Astrocyte (in vitro differentiated cells and primary cell): ENCODE results near the gene AFF2. TPM values are rescaled to one million over a fixed set of nuclear protein-coding genes. Genes with fewer than 3 reads are reported as not detected.

Experiments
- DNase-seq: peaks from one replicate; pipeline ENCODE4 v3.0.0-alpha.2; 2010; ENCODE audit warnings: low read depth
- FAIRE-seq: peaks from 2 replicates; lab custom pipeline; 2011; peaks lifted over from hg19 to GRCh38; lab: Jason Lieb, UNC
- H2AFZ ChIP-seq: 2 replicates; pipeline ENCODE4 v1.6.0; 2012; ENCODE audit warnings: low read depth, low read length, inconsistent platforms
- H3K27ac ChIP-seq: 2 replicates; pipeline ENCODE4 v1.5.1; 2011; ENCODE audit warnings: low read depth, low read length, inconsistent platforms
- H3K27me3 ChIP-seq: 2 replicates; pipeline ENCODE4 v1.6.0; 2011; ENCODE audit warnings: low read length, inconsistent platforms; ENCODE audit not compliant: insufficient read depth
- H3K36me3 ChIP-seq: 2 replicates; pipeline ENCODE4 v1.5.1; 2011; ENCODE audit warnings: low read length, inconsistent platforms; ENCODE audit not compliant: insufficient read depth
- H3K4me1 ChIP-seq: 2 replicates; pipeline ENCODE4 v1.5.1; 2011; ENCODE audit warnings: low read length, inconsistent platforms; ENCODE audit not compliant: insufficient read depth
- H3K4me2 ChIP-seq: 2 replicates; pipeline ENCODE4 v1.6.0; 2012; ENCODE audit warnings: low read length, inconsistent platforms
- H3K4me3 ChIP-seq: 2 replicates; pipeline ENCODE4 v1.5.1; 2011; ENCODE audit warnings: low read depth, mild to moderate bottlenecking, low read length, inconsistent platforms; ENCODE audit not compliant: insufficient read depth
- H3K79me2 ChIP-seq: 2 replicates; pipeline ENCODE4 v1.6.0; 2012; ENCODE audit warnings: mild to moderate bottlenecking, low read length, inconsistent platforms; ENCODE audit not compliant: insufficient read depth
- H3K9ac ChIP-seq: 2 replicates; pipeline ENCODE4 v1.6.0; 2012; ENCODE audit warnings: mild to moderate bottlenecking, low read length, inconsistent platforms
- H3K9me3 ChIP-seq: 2 replicates; pipeline ENCODE4 v1.5.1; 2012; ENCODE audit warnings: low read depth, mild to moderate bottlenecking, low read length, inconsistent platforms; ENCODE audit not compliant: insufficient read depth
- H4K20me1 ChIP-seq: 2 replicates; pipeline ENCODE4 v1.6.0; 2012; ENCODE audit warnings: low read length, inconsistent platforms; ENCODE audit not compliant: insufficient read depth
- H3K27ac Mint-ChIP-seq: one replicate; pipeline ENCODE4 v1.8.0; 2021; ENCODE audit warnings: mild to moderate bottlenecking, mixed read lengths; ENCODE audit not compliant: unreplicated experiment
- H3K27me3 Mint-ChIP-seq: one replicate; pipeline ENCODE4 v1.8.0; 2021; ENCODE audit warnings: low read depth, mixed read lengths; ENCODE audit not compliant: unreplicated experiment
- H3K36me3 Mint-ChIP-seq: one replicate; pipeline ENCODE4 v1.8.0; 2021; ENCODE audit warnings: low read depth, mixed read lengths; ENCODE audit not compliant: unreplicated experiment
- H3K4me1 Mint-ChIP-seq: one replicate; pipeline ENCODE4 v1.8.0; 2021; ENCODE audit warnings: low read depth, mixed read lengths; ENCODE audit not compliant: unreplicated experiment
- H3K4me3 Mint-ChIP-seq: one replicate; pipeline ENCODE4 v1.8.0; 2021; ENCODE audit warnings: mild to moderate bottlenecking, moderate library complexity, mixed read lengths; ENCODE audit not compliant: unreplicated experiment
- H3K9me3 Mint-ChIP-seq: one replicate; pipeline ENCODE4 v1.8.0; 2021; ENCODE audit warnings: mild to moderate bottlenecking, mixed read lengths; ENCODE audit not compliant: unreplicated experiment
- CTCF ChIP-seq: IDR thresholded peaks from 2 replicates; pipeline ENCODE4 v1.5.1; 2011; ENCODE audit warnings: low read depth, mild to moderate bottlenecking, inconsistent platforms, low read length, moderate library complexity; ENCODE audit not compliant: insufficient read depth
- EZH2 ChIP-seq: IDR thresholded peaks from 2 replicates; pipeline ENCODE4 v1.6.1; 2012; ENCODE audit warnings: mild to moderate bottlenecking, low read length, inconsistent platforms; ENCODE audit not compliant: insufficient read depth
- total RNA-seq: library from RNA; stranded (reverse); gene quantifications from 2 replicates; pipeline ENCODE4 v1.2.1, GENCODE V29; 2021

Gene AFF2
- total RNA-seq, 1 donor from 2014 or later = 8.3 TPM

- DNase-seq (no peak), FAIRE-seq (no peak)
- H3K27me3 ChIP-seq = no peaks in the 10 kb centered on the region
- TF ChIP-seq EZH2 = no peak
- no peak for TF ChIP-seq CTCF
- Mint-ChIP-seq H3K27me3 (no peaks in the 10 kb centered on the region), H3K4me1 (peaks cover 13% of the 10 kb centered on the region), H3K36me3 (no peaks in the 10 kb centered on the region), H3K4me3 (no peak overlapping the region), H3K27ac (no peak overlapping the region), H3K9me3 (no peaks in the 10 kb centered on the region)
- no peak overlapping the region for H2AFZ ChIP-seq
- H4K20me1 ChIP-seq = no peaks in the 10 kb centered on the region
- no peaks in the 10 kb centered on the region for H3K9me3 ChIP-seq
- H3K4me2 ChIP-seq = no peak overlapping the region
- no peak overlapping the region for H3K9ac ChIP-seq
- no peaks in the 10 kb centered on the region for H3K79me2 ChIP-seq
- H3K4me1 ChIP-seq = no peaks in the 10 kb centered on the region
- no peaks in the 10 kb centered on the region for H3K36me3 ChIP-seq
- H3K27ac ChIP-seq = no peak overlapping the region
- H3K4me3 ChIP-seq = no peak overlapping the region
These were observed 35.2 kb downstream of the AFF2 start for GRCh38 chrX:148535639-148536038.

- Histone ChIP-seq H3K27ac (no peak overlapping the region), H3K9me3 (no peaks in the 10 kb centered on the region), H3K27me3 (no peaks in the 10 kb centered on the region), H3K36me3 (no peaks in the 10 kb centered on the region), H3K9ac (no peak overlapping the region), H3K4me3 (no peak overlapping the region), H4K20me1 (no peaks in the 10 kb centered on the region), H2AFZ (no peak overlapping the region), H3K4me1 (no peaks in the 10 kb centered on the region), H3K4me2 (peak overlapping the region; percentile 8), H3K79me2 (no peaks in the 10 kb centered on the region)
- Mint-ChIP-seq H3K36me3 (no peaks in the 10 kb centered on the region), H3K27ac (peak overlapping the region; percentile 64), H3K9me3 (no peaks in the 10 kb centered on the region), H3K27me3 (no peaks in the 10 kb centered on the region), H3K4me1 (peaks cover 13% of the 10 kb centered on the region), H3K4me3 (no peak overlapping the region)
- no peak for TF ChIP-seq CTCF
- no peak for TF ChIP-seq EZH2
- DNase-seq (peak; percentile 23), FAIRE-seq (peak; percentile 94)
These were observed 36.5 kb downstream of the AFF2 start for GRCh38 chrX:148536961-148537360.

DNA sequence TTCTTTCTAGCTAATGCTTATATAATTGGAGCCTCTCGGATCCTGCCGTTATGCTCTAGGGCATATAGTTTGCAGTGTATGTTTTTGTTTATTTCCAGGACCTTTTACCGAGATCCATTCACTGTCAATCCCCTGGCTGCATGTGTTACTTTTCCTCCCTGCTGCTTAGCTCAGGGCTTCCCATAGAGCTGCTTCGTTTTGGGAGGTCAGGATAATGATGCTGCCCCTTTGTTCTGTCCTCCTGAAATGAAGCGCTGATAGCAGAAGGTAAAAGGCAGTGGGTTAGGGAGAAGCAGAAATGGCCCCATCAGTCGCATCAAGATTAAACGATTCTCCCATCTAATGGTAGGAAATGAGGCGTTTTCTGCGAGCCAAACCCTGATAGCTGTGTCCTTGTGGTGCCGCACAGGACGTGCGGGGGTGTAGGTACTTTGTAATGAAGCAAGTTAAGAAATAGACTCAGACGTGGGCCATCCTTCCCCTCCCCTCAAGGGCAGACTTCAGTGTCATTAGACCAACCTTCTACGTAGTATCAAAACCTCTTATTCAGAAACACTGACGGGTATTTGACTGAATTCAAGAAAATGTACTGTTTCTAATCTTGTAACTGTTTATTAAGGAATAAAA is 37.3 kb downstream of the AFF2 start:
- H3K36me3 ChIP-seq = no peaks in the 10 kb centered on the region
- no peak overlapping the region for H3K9ac ChIP-seq
- H3K79me2 ChIP-seq = no peaks in the 10 kb centered on the region
- Mint-ChIP-seq H3K27ac (peak overlapping the region; percentile 64), H3K36me3 (no peaks in the 10 kb centered on the region), H3K4me3 (no peak overlapping the region), H3K9me3 (no peaks in the 10 kb centered on the region), H3K4me1 (peaks cover 13% of the 10 kb centered on the region), H3K27me3 (no peaks in the 10 kb centered on the region)
- TF ChIP-seq CTCF (no peak), EZH2 (no peak)
- DNase-seq (no peak), FAIRE-seq (peak; percentile 37)
- H3K9me3 ChIP-seq = no peaks in the 10 kb centered on the region
- no peak overlapping the region for H3K4me3 ChIP-seq
- no peak overlapping the region for H3K4me2 ChIP-seq
- H3K27ac ChIP-seq = no peak overlapping the region
- no peaks in the 10 kb centered on the region for H3K27me3 ChIP-seq
- H2AFZ ChIP-seq = no peak overlapping the region
- H3K4me1 ChIP-seq = no peaks in the 10 kb centered on the region
- no peaks in the 10 kb centered on the region for H4K20me1 ChIP-seq
